ENCODE data around the gene KRT83. TPM values are rescaled to one million over a fixed set of nuclear protein-coding genes. Genes with fewer than 3 reads are reported as not detected.
A peak's percentile ranks its signal among the peaks of the same experiment; 100 is the strongest.
"Not testable (repeated sequence)": the region's sequence is repeated elsewhere in the genome, so short reads cannot be mapped to it uniquely, and the experiment has no call there.

KRT83 gene
- total RNA-seq, 1 donor from 2014 or later: not detected

- DNase-seq (ENCODE audit: low spot score): no peak
Observed at GRCh38 chr12:52310622-52311284, 10.4 kb downstream of the KRT83 start.

- no peak for DNase-seq (ENCODE audit: low spot score)
Observed at GRCh38 chr12:52308806-52309425, 12.3 kb downstream of the KRT83 start.

- peak; percentile 64 for DNase-seq (ENCODE audit: low spot score)
Observed at GRCh38 chr12:52307836-52308805, 13.1 kb downstream of the KRT83 start.

GRCh38 chr12:52306731-52307130, 14.5 kb downstream of the KRT83 start:
- DNase-seq (ENCODE audit: low spot score): no peak

GRCh38 chr12:52305921-52306705, 15.1 kb downstream of the KRT83 start:
- DNase-seq (ENCODE audit: low spot score): no peak

GRCh38 chr12:52304941-52305411, 16.2 kb downstream of the KRT83 start:
- DNase-seq (ENCODE audit: low spot score): not testable (repeated sequence)

- not testable (repeated sequence) for DNase-seq (ENCODE audit: low spot score)
Observed at GRCh38 chr12:52302242-52302914, 18.8 kb downstream of the KRT83 start.

- not testable (repeated sequence) for DNase-seq (ENCODE audit: low spot score)
Observed at GRCh38 chr12:52301721-52302120, 19.5 kb downstream of the KRT83 start.

- DNase-seq (ENCODE audit: low spot score): no peak
Observed at GRCh38 chr12:52300796-52301691, 20.2 kb downstream of the KRT83 start.

GRCh38 chr12:52298677-52299190, 22.5 kb downstream of the KRT83 start:
- DNase-seq (ENCODE audit: low spot score): no peak

GRCh38 chr12:52296572-52297215, 24.5 kb downstream of the KRT83 start:
- DNase-seq (ENCODE audit: low spot score): no peak

GRCh38 chr12:52295663-52296062, 25.5 kb downstream of the KRT83 start:
- peak; percentile 20 for DNase-seq (ENCODE audit: low spot score)

- DNase-seq (ENCODE audit: low spot score): no peak
Observed at GRCh38 chr12:52294803-52295202, 26.4 kb downstream of the KRT83 start.

- DNase-seq (ENCODE audit: low spot score): peak; percentile 6
Observed at GRCh38 chr12:52293926-52294325, 27.3 kb downstream of the KRT83 start.

GRCh38 chr12:52291267-52291935, 29.8 kb downstream of the KRT83 start, which contains the start of gene KRT81:
Gene KRT81 (minus strand): TSS chr12:52291534. CDS start chr12:52291465, 69 bp downstream.
- DNase-seq (ENCODE audit: low spot score): peak; percentile 15

- not testable (repeated sequence) for DNase-seq (ENCODE audit: low spot score)
Observed at GRCh38 chr12:52290483-52291134, 30.6 kb downstream of the KRT83 start.

All from ureter (tissue), 1 donor.